ENCODE data around the gene PDSS2. TPM values are rescaled to one million over a fixed set of nuclear protein-coding genes. Genes with fewer than 3 reads are reported as not detected.

PDSS2 gene
- total and polyA plus RNA-seq, 3 donors from 2014 or later: 15.1 to 19.4 (median 17.0) TPM

GRCh38 chr6:107470364-107470763, 11.0 kb upstream of the PDSS2 start:
- Histone ChIP-seq H3K4me3 (no peak overlapping the region), H3K27ac (no peak overlapping the region), H3K27me3 (no peaks in the 10 kb centered on the region), H3K4me1 (no peaks in the 10 kb centered on the region), H3K36me3 (ENCODE audit: low read depth, missing control alignments) (no peaks in the 10 kb centered on the region), H3K9me3 (no peaks in the 10 kb centered on the region)
- intact Hi-C loops (cut with DNase I; ENCODE audit: low total_unique reads): no loop called here
- TF ChIP-seq POLR2A (IDR thresholded peaks at IDR 0.05) (no peak), CTCF (IDR thresholded peaks at IDR 0.05) (no peak)
- 92 to 94% methylated on average over 1 of the region's 1 CpG for WGBS, 2 donors
- DNase-seq: no peak

- Histone ChIP-seq H3K9me3 (no peaks in the 10 kb centered on the region), H3K4me3 (no peak overlapping the region), H3K36me3 (ENCODE audit: low read depth, missing control alignments) (no peaks in the 10 kb centered on the region), H3K27me3 (no peaks in the 10 kb centered on the region), H3K4me1 (no peaks in the 10 kb centered on the region), H3K27ac (no peak overlapping the region)
- no peak for DNase-seq
- TF ChIP-seq CTCF (IDR thresholded peaks at IDR 0.05): no peak
- no peak for TF ChIP-seq POLR2A (IDR thresholded peaks at IDR 0.05)
- intact Hi-C loops (cut with DNase I; ENCODE audit: low total_unique reads): no loop called here
- 83 to 94% methylated on average over 1 of the region's 1 CpG for WGBS, 2 donors
Measured at GRCh38 chr6:107466062-107466461, 6.7 kb upstream of the PDSS2 start.

- Histone ChIP-seq H3K27ac (peak overlapping the region; percentile 71 to 88), H3K36me3 (ENCODE audit: low read depth, missing control alignments) (no peaks in the 10 kb centered on the region), H3K4me1 (peaks cover 4% of the 10 kb centered on the region), H3K9me3 (no peaks in the 10 kb centered on the region), H3K27me3 (no peaks in the 10 kb centered on the region), H3K4me3 (peak overlapping the region; percentile 85 to 97)
- TF ChIP-seq CTCF (IDR thresholded peaks at IDR 0.05): no peak
- TF ChIP-seq POLR2A (IDR thresholded peaks at IDR 0.05): no peak
- intact Hi-C loops (cut with DNase I; ENCODE audit: low total_unique reads): no loop called here
- DNase-seq: no peak
- 29 to 36% methylated on average over 18 to 22 of the region's 22 CpGs for WGBS, 2 donors
Measured at GRCh38 chr6:107460083-107460631, 793 bp upstream of the PDSS2 start.

- H3K9me3 ChIP-seq: no peaks in the 10 kb centered on the region
- no peaks in the 10 kb centered on the region for H3K36me3 ChIP-seq (ENCODE audit: low read depth, missing control alignments)
- peak overlapping the region; percentile 71 to 88 for H3K27ac ChIP-seq
- WGBS, 2 donors: 0 to 1% methylated on average over 16 to 29 of the region's 29 CpGs
- H3K4me3 ChIP-seq: peak overlapping the region; percentile 85 to 97
- H3K27me3 ChIP-seq: no peaks in the 10 kb centered on the region
- H3K4me1 ChIP-seq: peaks cover 4% of the 10 kb centered on the region
- peak; percentile 36 for DNase-seq
- TF ChIP-seq POLR2A (IDR thresholded peaks at IDR 0.05) (no peak), CTCF (IDR thresholded peaks at IDR 0.05) (no peak)
- intact Hi-C loops (cut with DNase I; ENCODE audit: low total_unique reads): no loop called here
Measured at GRCh38 chr6:107458672-107459282, 587 bp downstream of the PDSS2 start.

GRCh38 chr6:107448776-107449175, 10.6 kb downstream of the PDSS2 start:
- no peak for DNase-seq
- no peak overlapping the region for H3K27ac ChIP-seq
- no peaks in the 10 kb centered on the region for H3K9me3 ChIP-seq
- no peak overlapping the region for H3K4me3 ChIP-seq
- 68 to 71% methylated on average over 1 of the region's 1 CpG for WGBS, 2 donors
- TF ChIP-seq POLR2A (IDR thresholded peaks at IDR 0.05) (no peak), CTCF (IDR thresholded peaks at IDR 0.05) (no peak)
- H3K27me3 ChIP-seq: no peaks in the 10 kb centered on the region
- H3K36me3 ChIP-seq (ENCODE audit: low read depth, missing control alignments): no peaks in the 10 kb centered on the region
- H3K4me1 ChIP-seq: no peaks in the 10 kb centered on the region
- intact Hi-C loops (cut with DNase I; ENCODE audit: low total_unique reads): no loop called here

All from testis (tissue), 3 donors.